Epithelial cell of esophagus (primary cell): Measurements from ENCODE around the gene GNAS-AS1.
A peak's percentile ranks its signal among the peaks of the same experiment; 100 is the strongest.

ENCODE experiments used
- DNase-seq: peaks from one replicate; pipeline ENCODE4 v3.0.0; 2010; ENCODE audit warnings: low read depth
- H3K4me3 ChIP-seq: 2 replicates; pipeline ENCODE4 v1.5.1; 2011; ENCODE audit warnings: mild to moderate bottlenecking, low read length, control low read depth
- TF ChIP-seq, protein P1 (sequence below): IDR thresholded peaks from 2 replicates; pipeline ENCODE4 v1.5.1; 2011; ENCODE audit warnings: low read depth, mild to moderate bottlenecking, low read length, control low read depth, inconsistent platforms; ENCODE audit not compliant: insufficient read depth; ENCODE audit errors: missing control alignments

The GNAS-AS1 gene

DNA sequence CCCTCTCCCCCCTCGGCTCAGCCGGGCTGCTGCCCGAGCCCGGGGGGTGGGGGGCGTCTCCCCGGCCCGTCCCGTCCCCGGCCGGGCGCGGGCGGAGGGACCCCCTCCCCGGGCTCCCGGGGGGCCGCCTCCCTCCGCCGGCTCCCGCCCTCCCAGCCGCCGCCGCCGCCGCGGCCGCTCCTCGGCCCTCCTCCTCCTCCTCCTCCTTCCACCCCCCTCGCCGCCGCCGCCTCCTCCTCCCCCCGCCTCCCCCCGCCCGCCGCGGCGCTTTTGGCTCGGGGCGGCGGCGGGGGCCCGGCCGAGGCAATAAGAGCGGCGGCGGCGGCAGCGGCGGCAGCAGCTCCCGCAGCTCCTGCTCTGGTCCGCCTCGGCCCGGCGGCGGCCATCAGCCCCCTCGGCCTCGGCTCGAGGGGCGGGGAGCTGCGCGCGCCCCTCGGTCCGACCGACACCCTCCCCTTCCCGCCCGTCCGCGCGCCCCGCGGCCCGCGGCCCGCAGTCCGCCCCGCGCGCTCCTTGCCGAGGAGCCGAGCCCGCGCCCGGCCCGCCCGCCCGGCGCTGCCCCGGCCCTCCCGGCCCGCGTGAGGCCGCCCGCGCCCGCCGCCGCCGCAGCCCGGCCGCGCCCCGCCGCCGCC is 40.5 kb upstream of the GNAS-AS1 start:
- H3K4me3 ChIP-seq: peak overlapping the region; percentile 71
- peak; percentile 70 for DNase-seq
- TF ChIP-seq, protein P1, sequence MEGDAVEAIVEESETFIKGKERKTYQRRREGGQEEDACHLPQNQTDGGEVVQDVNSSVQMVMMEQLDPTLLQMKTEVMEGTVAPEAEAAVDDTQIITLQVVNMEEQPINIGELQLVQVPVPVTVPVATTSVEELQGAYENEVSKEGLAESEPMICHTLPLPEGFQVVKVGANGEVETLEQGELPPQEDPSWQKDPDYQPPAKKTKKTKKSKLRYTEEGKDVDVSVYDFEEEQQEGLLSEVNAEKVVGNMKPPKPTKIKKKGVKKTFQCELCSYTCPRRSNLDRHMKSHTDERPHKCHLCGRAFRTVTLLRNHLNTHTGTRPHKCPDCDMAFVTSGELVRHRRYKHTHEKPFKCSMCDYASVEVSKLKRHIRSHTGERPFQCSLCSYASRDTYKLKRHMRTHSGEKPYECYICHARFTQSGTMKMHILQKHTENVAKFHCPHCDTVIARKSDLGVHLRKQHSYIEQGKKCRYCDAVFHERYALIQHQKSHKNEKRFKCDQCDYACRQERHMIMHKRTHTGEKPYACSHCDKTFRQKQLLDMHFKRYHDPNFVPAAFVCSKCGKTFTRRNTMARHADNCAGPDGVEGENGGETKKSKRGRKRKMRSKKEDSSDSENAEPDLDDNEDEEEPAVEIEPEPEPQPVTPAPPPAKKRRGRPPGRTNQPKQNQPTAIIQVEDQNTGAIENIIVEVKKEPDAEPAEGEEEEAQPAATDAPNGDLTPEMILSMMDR: no peak

- H3K4me3 ChIP-seq: peak overlapping the region; percentile 53
- TF ChIP-seq, protein P1: no peak
- peak; percentile 64 for DNase-seq
Observed at GRCh38 chr20:58890518-58891085, 39.9 kb upstream of the GNAS-AS1 start.

GRCh38 chr20:58889798-58890517 is 39.3 kb upstream of the GNAS-AS1 start:
- TF ChIP-seq, protein P1: no peak
- no peak for DNase-seq
- peak overlapping the region; percentile 53 for H3K4me3 ChIP-seq

- no peak for DNase-seq
- H3K4me3 ChIP-seq: peak overlapping the region; percentile 57
- TF ChIP-seq, protein P1: no peak
Observed at GRCh38 chr20:58889334-58889760, 38.6 kb upstream of the GNAS-AS1 start.

GRCh38 chr20:58888521-58889333 is 38.0 kb upstream of the GNAS-AS1 start:
- peak overlapping the region; percentile 75 for H3K4me3 ChIP-seq
- DNase-seq: peak; percentile 86
- TF ChIP-seq, protein P1: no peak

GRCh38 chr20:58888103-58888502 is 37.4 kb upstream of the GNAS-AS1 start:
- TF ChIP-seq, protein P1: no peak
- DNase-seq: no peak
- H3K4me3 ChIP-seq: peak overlapping the region; percentile 75
